ENCODE measurements around the gene AACS.

Gene AACS

DNA sequence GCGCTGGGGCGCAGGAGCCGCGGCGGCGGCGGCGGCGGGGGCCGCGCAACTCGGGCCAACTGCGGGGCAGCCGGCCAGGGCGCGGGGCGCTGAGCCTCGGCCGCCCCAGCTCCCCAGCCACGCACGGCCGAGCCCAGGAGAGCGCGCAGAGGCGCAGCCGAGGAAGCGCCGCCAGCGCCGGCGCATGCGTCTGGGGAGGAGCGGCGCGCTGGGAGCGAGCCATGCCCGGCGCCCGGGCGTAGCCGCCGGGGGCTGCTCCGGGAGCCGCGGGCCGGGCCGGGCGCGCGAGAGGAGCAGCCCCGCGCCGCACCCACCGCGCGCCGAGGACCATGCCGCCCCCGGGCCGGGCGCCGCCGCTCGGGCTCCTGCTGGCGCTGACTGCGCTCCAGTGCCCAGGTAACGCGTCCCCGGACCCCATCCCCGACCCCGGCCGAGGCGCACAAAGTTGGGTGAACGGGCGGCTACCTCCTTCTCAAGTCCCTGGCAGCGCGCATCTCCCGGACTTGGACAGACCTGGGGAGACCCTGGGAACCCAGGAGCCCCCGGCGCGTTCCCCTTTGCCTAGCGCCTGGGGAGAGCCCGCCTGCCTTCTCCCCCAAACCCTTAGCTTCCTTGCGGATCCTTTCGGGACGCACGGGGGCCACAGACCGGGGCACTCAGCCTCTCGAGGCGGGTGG lies 121.4 kb downstream of the AACS start:
- no peak for DNase-seq (ENCODE audit: low spot score)

DNA sequence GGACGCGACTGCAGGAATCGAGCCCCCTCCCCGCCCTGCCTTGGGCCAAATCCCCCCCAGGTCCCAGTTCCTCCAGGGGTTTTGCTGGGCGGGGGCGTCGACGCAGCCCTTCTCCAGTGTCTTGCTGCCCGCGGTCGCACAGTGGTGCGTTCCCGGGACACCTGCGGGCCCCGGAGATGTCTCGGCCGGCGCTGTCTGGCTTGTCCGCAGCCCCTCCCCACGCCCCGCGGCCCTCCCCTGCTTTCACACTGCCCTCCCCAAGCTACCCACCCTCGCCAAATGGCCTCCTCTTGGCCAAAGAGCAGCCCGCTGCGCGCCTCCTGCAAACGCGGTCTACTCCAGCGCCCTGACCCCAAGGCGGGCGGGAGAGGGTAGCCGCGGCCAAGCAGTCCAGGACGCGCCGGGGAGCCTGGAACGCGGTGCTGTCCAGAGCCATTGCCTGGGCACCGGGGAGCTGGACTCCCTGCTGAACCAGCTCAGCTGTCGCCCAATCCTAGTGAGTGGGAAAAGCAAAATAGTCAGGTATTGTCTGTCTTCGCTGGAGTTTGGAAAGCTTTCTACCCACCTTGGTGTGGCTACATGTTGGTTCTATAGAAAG lies 122.0 kb downstream of the AACS start:
- DNase-seq (ENCODE audit: low spot score) = no peak

DNA sequence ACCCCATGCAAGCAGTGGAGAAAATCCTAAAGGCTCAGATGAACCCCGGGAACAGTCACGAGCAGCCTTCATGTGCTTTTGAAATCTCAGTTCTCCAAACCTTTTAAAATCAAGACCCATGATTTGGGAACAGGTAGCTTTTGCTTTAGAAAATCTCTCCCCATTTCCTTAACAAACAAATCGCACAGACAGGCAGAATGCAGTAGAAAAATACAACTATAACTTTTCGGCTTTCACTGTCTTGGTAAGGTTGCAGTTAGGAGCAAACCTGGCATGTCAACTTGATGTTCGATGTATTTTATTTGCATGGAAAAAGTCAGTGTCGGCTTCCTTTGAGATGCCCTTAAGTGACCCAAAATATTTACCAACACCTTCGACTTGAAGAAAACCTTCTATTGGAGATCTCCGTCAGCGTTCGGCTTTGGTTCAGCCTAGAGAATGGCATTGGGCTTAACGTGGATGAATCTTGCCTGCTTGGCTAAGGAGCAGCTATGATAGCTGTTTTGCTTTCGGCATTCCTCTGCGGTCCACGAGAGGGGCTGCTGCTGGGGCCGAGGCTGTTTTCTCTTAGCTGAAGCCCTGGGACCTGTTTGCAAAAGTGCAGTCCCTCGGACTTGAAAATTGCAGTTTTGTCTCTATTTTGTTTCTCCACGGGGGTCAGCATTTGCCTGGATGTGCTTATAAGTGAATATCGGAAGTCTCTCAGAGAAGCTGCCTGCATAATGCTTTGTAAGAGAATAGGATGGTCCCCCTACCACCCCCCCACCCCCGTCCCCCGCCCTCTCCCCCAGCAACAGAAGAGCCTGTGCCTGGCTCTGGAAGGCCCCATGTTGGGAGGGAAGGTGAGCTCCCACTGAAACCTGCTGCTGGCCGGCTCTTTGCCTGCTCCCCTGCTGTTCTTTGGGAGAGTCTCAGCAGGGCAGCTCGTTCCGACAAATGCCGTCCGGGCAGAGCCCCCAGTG lies 122.8 kb downstream of the AACS start:
- DNase-seq (ENCODE audit: low spot score) = no peak

DNA sequence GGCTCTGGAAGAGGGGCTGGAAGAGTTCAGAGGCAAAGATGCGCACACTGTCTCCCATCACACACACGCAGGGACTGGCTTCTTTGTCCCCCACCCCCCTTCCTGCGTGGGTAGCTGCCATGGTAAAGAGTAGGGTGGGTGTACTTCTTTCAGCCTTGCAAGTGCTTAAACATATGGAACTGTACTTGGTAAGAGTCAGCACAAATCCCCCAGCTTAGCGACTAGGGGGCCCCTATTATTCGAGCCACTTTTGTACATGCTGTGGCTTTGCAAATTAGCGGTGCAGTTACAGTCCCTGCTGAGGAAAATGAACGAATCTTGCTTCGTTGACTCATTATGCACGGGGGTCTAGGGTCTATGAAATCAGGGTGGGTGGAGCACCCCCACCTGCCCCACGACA lies 123.8 kb downstream of the AACS start:
- DNase-seq (ENCODE audit: low spot score) = no peak

DNA sequence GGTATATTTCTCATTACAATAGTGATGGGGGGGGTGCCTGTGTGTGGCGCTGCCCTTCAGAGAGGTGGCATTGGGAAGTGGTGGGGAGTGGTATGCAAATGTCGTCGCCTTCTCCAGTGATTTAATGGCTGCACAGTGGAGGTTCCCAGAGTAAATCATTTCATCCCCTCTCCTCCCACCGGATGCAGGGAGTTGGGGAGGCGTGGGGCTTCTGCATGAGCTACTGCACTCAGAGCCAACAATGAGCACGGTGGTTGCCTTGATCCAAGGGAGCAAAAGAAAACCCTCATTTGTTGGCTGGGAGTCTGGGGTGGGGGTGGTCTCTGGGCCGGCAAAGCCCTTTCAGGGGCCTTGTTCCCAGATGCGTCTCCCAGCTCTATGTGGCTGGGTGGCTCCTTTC lies 124.3 kb downstream of the AACS start:
- DNase-seq (ENCODE audit: low spot score) = no peak

DNA sequence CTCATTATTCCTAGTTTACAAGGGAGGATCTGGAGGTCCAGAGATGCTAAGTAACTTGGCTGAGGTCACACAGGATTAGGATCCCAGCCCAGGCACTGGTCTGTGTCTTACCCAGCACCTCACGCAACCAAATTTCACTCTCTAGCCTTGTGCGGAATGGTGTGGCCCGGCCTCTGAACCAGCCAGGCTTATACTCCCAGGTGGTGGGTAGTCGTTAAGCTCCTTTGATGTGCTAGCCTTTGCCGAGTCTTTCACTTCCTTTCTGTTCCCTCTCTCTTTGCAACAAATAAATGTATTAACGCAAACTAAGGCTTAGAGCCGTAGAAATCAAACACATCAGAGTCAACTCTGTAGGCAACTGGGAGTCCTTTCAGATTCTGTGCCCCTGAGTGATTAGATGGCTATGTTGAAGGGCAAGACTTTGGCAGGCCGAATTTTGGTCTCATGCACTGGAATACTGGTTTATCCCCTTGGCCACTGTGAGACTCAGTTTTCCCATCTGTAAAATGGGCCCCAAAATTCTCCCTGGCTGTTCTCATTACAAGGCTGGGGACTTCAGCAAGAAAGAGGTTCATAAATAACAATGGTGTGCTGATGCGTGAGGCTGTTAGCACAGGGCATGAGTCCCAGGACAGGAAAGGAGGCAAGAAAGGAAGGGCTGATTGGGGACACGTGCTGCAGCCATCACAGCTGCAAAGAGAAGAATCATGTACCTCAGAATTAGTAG lies 126.3 kb downstream of the AACS start:
- no peak for DNase-seq (ENCODE audit: low spot score)

DNA sequence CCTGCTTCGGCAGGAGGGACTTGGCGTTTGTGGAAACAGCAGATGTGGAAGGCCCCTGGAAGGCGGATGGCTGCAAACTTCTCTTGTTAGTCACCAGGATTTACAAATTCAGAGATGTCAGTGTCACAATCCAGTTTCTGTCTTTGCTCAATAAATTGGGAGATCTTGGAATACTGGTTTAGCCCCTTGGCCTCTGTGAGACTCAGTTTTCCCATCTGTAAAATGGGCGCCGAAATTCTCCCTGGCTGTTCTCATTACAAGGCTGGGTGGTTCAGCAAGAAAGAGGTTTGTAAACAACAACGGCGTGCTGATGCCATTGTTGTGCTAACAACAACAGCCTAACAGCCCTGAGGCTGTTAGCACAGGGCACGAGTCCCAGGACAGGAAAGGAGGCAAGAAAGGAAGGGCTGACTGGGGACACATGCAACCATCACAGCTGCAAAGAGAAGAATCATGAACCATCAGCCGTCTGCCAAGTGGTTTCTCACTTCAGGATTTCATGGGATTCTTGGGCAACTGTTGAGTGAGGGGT lies 127.5 kb downstream of the AACS start:
- DNase-seq (ENCODE audit: low spot score) = no peak
